Neural progenitor cell (in vitro differentiated cells): ENCODE measurements around the gene UBE2F. TPM values are rescaled to one million over a fixed set of nuclear protein-coding genes. Genes with fewer than 3 reads are reported as not detected.

Experiments
- DNase-seq: peaks from one replicate; pipeline ENCODE4 v3.0.0-alpha.2; 2016; ENCODE audit warnings: low spot score
- H2AFZ ChIP-seq: fragments of 200-600 bp; sonication (generic); replicated peaks from 2 replicates; pipeline ENCODE4 v1.6.1; 2016; ENCODE audit warnings: antibody characterized with exemption
- H3F3A ChIP-seq: fragments of 200-600 bp; sonication (generic); 2 replicates; pipeline ENCODE4 v1.6.1; 2016; ENCODE audit warnings: antibody characterized with exemption, low read depth
- H3K27ac ChIP-seq: fragments of 200-600 bp; sonication (generic); 2 replicates; pipeline ENCODE4 v1.5.1; 2016; ENCODE audit warnings: mild to moderate bottlenecking
- H3K27me3 ChIP-seq: fragments of 200-600 bp; sonication (generic); 2 replicates; pipeline ENCODE4 v1.6.1; 2016; ENCODE audit warnings: mild to moderate bottlenecking, moderate library complexity
- H3K36me3 ChIP-seq: fragments of 200-600 bp; sonication (generic); 2 replicates; pipeline ENCODE4 v1.5.1; 2016
- H3K4me1 ChIP-seq: fragments of 200-600 bp; sonication (generic); 2 replicates; pipeline ENCODE4 v1.6.1; 2016; ENCODE audit warnings: mixed run types
- H3K4me2 ChIP-seq: fragments of 200-600 bp; sonication (generic); 2 replicates; pipeline ENCODE4 v1.6.1; 2016
- H3K4me3 ChIP-seq: fragments of 200-600 bp; sonication (generic); 2 replicates; pipeline ENCODE4 v1.5.1; 2016
- H3K79me2 ChIP-seq: fragments of 200-600 bp; sonication (generic); 2 replicates; pipeline ENCODE4 v1.6.1; 2016; ENCODE audit warnings: low read depth
- H3K9ac ChIP-seq: fragments of 200-600 bp; sonication (generic); 2 replicates; pipeline ENCODE4 v1.6.1; 2016
- H3K9me3 ChIP-seq: fragments of 200-600 bp; sonication (generic); 2 replicates; pipeline ENCODE4 v1.5.1; 2016; ENCODE audit warnings: low read depth
- H4K20me1 ChIP-seq: fragments of 200-600 bp; sonication (generic); 2 replicates; pipeline ENCODE4 v1.6.1; 2016; ENCODE audit warnings: low read depth
- H3K27ac Mint-ChIP-seq: 3 replicates; pipeline ENCODE4 v1.8.0; 2021; ENCODE audit warnings: mixed read lengths
- H3K27me3 Mint-ChIP-seq: 2 replicates; pipeline ENCODE4 v1.8.0; 2022; ENCODE audit warnings: low read depth, mild to moderate bottlenecking, inconsistent platforms, moderate library complexity, mixed read lengths; ENCODE audit not compliant: insufficient read depth
- H3K36me3 Mint-ChIP-seq: 3 replicates; pipeline ENCODE4 v1.8.0; 2021; ENCODE audit warnings: mixed read lengths
- H3K4me1 Mint-ChIP-seq: 3 replicates; pipeline ENCODE4 v1.8.0; 2021; ENCODE audit warnings: mixed read lengths
- H3K4me3 Mint-ChIP-seq: 3 replicates; pipeline ENCODE4 v1.8.0; 2021; ENCODE audit warnings: mild to moderate bottlenecking, moderate library complexity, mixed read lengths
- H3K9me3 Mint-ChIP-seq: 3 replicates; pipeline ENCODE4 v1.8.0; 2020; ENCODE audit warnings: mixed read lengths
- EZH2 ChIP-seq: fragments of 200-600 bp; sonication (generic); IDR thresholded peaks from 2 replicates; pipeline ENCODE4 v1.6.1; 2017; ENCODE audit warnings: antibody characterized with exemption, mild to moderate bottlenecking, moderate library complexity
- EZH2phosphoT487 ChIP-seq: fragments of 200-600 bp; sonication (generic); IDR thresholded peaks from 2 replicates; pipeline ENCODE4 v1.6.1; 2017; ENCODE audit warnings: antibody characterized with exemption
- total RNA-seq: library from RNA; depleted of rRNA; stranded (reverse); fragments of >200 nt; gene quantifications from 2 replicates; pipeline ENCODE4 v1.2.3, GENCODE V29; 2015; ENCODE audit warnings: low replicate concordance
- TF ChIP-seq, protein P1 (sequence below): fragments of 200-600 bp; sonication (generic); IDR thresholded peaks from 2 replicates; pipeline ENCODE4 v1.5.1; 2017; ENCODE audit warnings: antibody characterized with exemption, mild to moderate bottlenecking

The UBE2F gene
- total RNA-seq, 1 donor from 2014 or later, result 77.4 TPM

- H3K27me3 ChIP-seq, result no peaks in the 10 kb centered on the region
- no peaks in the 10 kb centered on the region for H3K9me3 ChIP-seq
- H2AFZ ChIP-seq, result no peak overlapping the region
- Mint-ChIP-seq H3K4me3 (no peak overlapping the region), H3K27me3 (no peaks in the 10 kb centered on the region), H3K27ac (no peak overlapping the region), H3K36me3 (peaks cover 18% of the 10 kb centered on the region), H3K9me3 (peaks cover 11% of the 10 kb centered on the region), H3K4me1 (no peaks in the 10 kb centered on the region)
- H3K79me2 ChIP-seq, result peaks cover 10% of the 10 kb centered on the region
- H3K4me1 ChIP-seq, result no peaks in the 10 kb centered on the region
- H4K20me1 ChIP-seq, result peaks cover 22% of the 10 kb centered on the region
- peaks cover 6% of the 10 kb centered on the region for H3K36me3 ChIP-seq
- no peak overlapping the region for H3K4me2 ChIP-seq
- no peak overlapping the region for H3K27ac ChIP-seq
- no peak overlapping the region for H3K4me3 ChIP-seq
- H3F3A ChIP-seq, result no peaks in the 10 kb centered on the region
- H3K9ac ChIP-seq, result no peak overlapping the region
- no peak for DNase-seq
- TF ChIP-seq EZH2phosphoT487, result no peak
Measured at GRCh38 chr2:238004077-238004830, 37.4 kb downstream of the UBE2F start.

DNA sequence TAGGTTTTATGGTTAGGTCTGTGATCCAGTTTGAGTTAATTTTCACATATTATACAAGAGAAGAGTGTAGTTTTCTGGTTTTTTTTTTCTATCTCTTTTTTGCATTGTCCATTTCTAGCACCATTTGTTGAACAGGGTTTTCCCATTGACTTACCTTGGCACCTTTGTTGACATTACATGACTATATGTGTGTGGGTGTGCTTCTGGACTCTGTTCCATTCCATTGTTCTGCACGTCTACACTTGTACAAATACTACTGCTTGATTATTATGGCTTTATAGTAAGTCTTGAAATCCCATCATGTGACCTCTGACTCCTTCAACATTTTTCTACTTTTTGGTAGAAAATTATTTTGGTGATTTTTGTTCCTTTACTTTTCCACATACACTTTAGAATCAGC is 38.7 kb downstream of the UBE2F start:
- H3K4me1 ChIP-seq, result no peaks in the 10 kb centered on the region
- H3K4me2 ChIP-seq, result no peak overlapping the region
- no peaks in the 10 kb centered on the region for H3K9me3 Mint-ChIP-seq
- H3K9me3 ChIP-seq, result no peaks in the 10 kb centered on the region
- no peak overlapping the region for H3K4me3 Mint-ChIP-seq
- H3K79me2 ChIP-seq, result peaks cover 10% of the 10 kb centered on the region
- TF ChIP-seq EZH2 (no peak), EZH2phosphoT487 (no peak)
- TF ChIP-seq, protein P1, sequence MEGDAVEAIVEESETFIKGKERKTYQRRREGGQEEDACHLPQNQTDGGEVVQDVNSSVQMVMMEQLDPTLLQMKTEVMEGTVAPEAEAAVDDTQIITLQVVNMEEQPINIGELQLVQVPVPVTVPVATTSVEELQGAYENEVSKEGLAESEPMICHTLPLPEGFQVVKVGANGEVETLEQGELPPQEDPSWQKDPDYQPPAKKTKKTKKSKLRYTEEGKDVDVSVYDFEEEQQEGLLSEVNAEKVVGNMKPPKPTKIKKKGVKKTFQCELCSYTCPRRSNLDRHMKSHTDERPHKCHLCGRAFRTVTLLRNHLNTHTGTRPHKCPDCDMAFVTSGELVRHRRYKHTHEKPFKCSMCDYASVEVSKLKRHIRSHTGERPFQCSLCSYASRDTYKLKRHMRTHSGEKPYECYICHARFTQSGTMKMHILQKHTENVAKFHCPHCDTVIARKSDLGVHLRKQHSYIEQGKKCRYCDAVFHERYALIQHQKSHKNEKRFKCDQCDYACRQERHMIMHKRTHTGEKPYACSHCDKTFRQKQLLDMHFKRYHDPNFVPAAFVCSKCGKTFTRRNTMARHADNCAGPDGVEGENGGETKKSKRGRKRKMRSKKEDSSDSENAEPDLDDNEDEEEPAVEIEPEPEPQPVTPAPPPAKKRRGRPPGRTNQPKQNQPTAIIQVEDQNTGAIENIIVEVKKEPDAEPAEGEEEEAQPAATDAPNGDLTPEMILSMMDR, result no peak
- peaks cover 12% of the 10 kb centered on the region for H3K36me3 Mint-ChIP-seq
- peaks cover 1% of the 10 kb centered on the region for H3K27me3 Mint-ChIP-seq
- H3K36me3 ChIP-seq, result no peaks in the 10 kb centered on the region
- no peak overlapping the region for H3K27ac Mint-ChIP-seq
- no peak for DNase-seq
- H3F3A ChIP-seq, result no peaks in the 10 kb centered on the region
- no peak overlapping the region for H2AFZ ChIP-seq
- H4K20me1 ChIP-seq, result peaks cover 29% of the 10 kb centered on the region
- H3K27ac ChIP-seq, result no peak overlapping the region
- H3K4me1 Mint-ChIP-seq, result no peaks in the 10 kb centered on the region
- H3K4me3 ChIP-seq, result no peak overlapping the region
- no peaks in the 10 kb centered on the region for H3K27me3 ChIP-seq
- no peak overlapping the region for H3K9ac ChIP-seq

GRCh38 chr2:238006510-238006909 is 39.7 kb downstream of the UBE2F start:
- TF ChIP-seq, protein P1, result no peak
- TF ChIP-seq EZH2, result no peak
- TF ChIP-seq EZH2phosphoT487, result no peak
- H3K27me3 Mint-ChIP-seq, result peaks cover 5% of the 10 kb centered on the region

DNA sequence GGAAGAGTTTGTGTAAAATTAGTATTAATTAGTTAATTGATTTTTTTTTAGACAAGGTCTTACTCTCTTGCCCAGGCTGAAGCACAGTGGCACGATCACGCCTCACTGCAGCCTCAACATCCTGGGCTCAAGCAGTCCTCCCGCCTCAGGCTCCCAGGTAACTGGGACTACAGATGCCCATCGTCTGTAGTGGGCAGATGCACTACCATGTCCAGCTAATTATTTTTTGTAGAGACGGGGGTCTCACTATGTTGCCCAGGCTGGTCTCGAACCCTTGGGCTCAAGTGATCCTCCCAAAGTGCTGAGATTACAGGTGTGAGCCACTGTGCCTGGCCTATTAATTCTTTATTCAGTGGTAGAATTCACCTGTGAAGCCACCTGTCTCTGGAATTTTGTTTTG is 41.1 kb downstream of the UBE2F start:
- Mint-ChIP-seq H3K9me3 (no peaks in the 10 kb centered on the region), H3K4me1 (no peaks in the 10 kb centered on the region), H3K36me3 (peaks cover 14% of the 10 kb centered on the region), H3K4me3 (no peak overlapping the region), H3K27me3 (peaks cover 5% of the 10 kb centered on the region), H3K27ac (no peak overlapping the region)
- peaks cover 29% of the 10 kb centered on the region for H4K20me1 ChIP-seq
- no peaks in the 10 kb centered on the region for H3K4me1 ChIP-seq
- H3K79me2 ChIP-seq, result peaks cover 13% of the 10 kb centered on the region
- H3K4me3 ChIP-seq, result no peak overlapping the region
- no peaks in the 10 kb centered on the region for H3K27me3 ChIP-seq
- no peaks in the 10 kb centered on the region for H3K9me3 ChIP-seq
- H2AFZ ChIP-seq, result no peak overlapping the region
- no peak overlapping the region for H3K9ac ChIP-seq
- no peak for DNase-seq
- H3F3A ChIP-seq, result no peaks in the 10 kb centered on the region
- H3K27ac ChIP-seq, result no peak overlapping the region
- TF ChIP-seq, protein P1, result no peak
- TF ChIP-seq EZH2phosphoT487, result no peak
- TF ChIP-seq EZH2, result no peak
- no peaks in the 10 kb centered on the region for H3K36me3 ChIP-seq
- H3K4me2 ChIP-seq, result no peak overlapping the region

More at GRCh38 chr2:238006510-238006909, 39.7 kb downstream of the UBE2F start:
- Histone ChIP-seq H4K20me1 (peaks cover 29% of the 10 kb centered on the region), H3K4me1 (no peaks in the 10 kb centered on the region), H3K9me3 (no peaks in the 10 kb centered on the region), H3K36me3 (no peaks in the 10 kb centered on the region), H3K79me2 (peaks cover 13% of the 10 kb centered on the region), H3K27ac (no peak overlapping the region), H3K4me2 (no peak overlapping the region), H3K27me3 (no peaks in the 10 kb centered on the region), H2AFZ (no peak overlapping the region), H3K4me3 (no peak overlapping the region), H3K9ac (no peak overlapping the region), H3F3A (no peaks in the 10 kb centered on the region)
- H3K4me1 Mint-ChIP-seq, result no peaks in the 10 kb centered on the region
- no peak for DNase-seq
- no peak overlapping the region for H3K4me3 Mint-ChIP-seq
- H3K36me3 Mint-ChIP-seq, result peaks cover 12% of the 10 kb centered on the region
- no peaks in the 10 kb centered on the region for H3K9me3 Mint-ChIP-seq
- no peak overlapping the region for H3K27ac Mint-ChIP-seq
